ENCODE data around the gene FTO.

GRCh38 chr16:53849585-53849984 is 145.6 kb downstream of the FTO start:
- no peak for TF ChIP-seq POLR2A (IDR thresholded peaks at IDR 0.05)
- TF ChIP-seq CTCF (IDR thresholded peaks at IDR 0.05), result no peak

Measured in tibial nerve (tissue), 3 donors.